Measurements from ENCODE around the gene SYNGR1.

The SYNGR1 gene, protein sequence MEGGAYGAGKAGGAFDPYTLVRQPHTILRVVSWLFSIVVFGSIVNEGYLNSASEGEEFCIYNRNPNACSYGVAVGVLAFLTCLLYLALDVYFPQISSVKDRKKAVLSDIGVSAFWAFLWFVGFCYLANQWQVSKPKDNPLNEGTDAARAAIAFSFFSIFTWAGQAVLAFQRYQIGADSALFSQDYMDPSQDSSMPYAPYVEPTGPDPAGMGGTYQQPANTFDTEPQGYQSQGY

DNA sequence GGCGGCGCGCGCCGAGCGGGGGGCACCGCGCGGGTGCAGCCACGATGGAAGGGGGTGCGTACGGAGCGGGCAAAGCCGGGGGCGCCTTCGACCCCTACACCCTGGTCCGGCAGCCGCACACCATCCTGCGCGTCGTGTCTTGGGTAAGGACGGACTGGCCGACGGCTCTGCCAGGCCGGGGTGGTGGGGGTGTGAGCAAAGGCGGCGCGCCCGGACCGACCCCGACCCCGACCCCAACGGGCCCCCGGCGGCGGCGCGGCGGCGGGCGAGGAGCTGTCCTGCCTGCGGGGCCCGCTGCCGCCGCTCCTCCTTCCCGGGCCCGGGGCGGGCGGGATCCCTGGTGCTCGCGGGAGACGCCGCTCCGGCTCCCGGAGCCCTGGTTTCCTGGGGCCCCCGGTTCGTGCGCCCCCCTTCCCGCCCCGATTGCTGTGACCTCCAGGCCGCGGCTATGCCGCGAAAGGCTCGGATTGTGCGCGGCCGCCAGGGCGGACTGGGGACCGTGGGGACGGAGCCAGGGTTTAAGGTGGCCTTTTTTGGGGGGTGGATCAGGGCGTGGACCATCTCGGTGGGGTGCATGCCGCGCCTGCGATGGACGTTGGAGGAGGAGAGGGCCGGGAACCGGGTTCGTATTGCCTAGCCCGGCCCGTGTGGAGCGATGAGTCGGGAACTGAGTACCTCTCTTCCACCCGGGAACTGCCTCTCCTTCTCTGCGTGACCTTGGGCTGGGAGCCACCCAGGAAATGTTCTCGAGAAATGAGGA, at the start of gene SYNGR1:
SYNGR1 (plus strand) TSS at position 25 of the 760 bp plus-strand sequence; CDS start at position 45, 20 bp downstream.
- no peak for DNase-seq

DNA sequence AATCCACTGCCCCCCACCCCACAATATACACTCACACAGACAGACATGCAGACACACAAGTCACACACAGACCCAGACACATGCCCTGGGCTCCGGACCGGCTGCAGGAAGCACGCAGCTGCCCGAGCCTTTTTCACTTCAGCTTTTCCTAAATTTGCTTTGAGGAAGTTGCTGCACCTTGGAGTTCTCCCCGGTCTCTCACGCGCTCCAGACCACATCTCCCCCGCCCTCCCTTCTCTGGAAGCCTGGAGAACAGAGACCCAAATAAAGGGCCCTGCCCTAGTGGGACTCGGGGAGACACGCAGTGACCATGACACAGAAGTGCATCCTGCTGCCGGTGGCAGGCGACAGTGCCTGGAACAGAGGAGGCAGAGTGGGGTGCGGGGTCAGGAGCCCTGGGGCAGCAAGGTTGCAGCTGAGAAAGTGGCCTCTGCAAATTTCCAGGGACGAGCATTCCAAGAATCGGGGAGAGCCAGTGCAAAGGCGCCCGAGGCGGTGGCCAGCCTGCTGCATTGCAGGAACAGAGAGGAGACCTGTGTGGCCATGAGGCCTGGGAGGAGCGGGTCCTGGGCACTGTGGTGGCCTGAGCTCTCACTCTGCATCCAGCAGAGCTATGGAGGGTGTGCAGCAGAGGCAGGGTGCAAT, 49.5 kb upstream of the SYNGR1 start:
- no peak for DNase-seq

DNA sequence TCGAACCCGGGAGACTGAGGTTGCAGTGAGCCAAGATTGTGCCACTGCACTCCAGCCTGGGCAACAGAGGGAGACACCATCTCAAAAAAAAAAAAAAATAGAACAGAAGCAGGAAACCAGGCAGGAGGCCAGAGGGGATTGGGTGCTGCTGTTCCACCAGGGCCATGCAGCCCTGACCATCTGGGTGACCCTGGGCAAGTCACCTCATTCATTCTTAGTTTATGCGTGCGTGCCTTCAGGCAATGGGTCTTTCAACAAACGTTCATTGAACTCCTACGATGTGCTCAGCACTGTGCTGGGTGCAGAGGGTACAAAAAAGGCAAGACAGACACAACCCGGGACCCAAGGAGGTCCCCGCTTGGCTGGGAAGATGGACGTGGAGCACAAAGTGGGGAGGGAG, 48.7 kb upstream of the SYNGR1 start:
- no peak for DNase-seq

DNA sequence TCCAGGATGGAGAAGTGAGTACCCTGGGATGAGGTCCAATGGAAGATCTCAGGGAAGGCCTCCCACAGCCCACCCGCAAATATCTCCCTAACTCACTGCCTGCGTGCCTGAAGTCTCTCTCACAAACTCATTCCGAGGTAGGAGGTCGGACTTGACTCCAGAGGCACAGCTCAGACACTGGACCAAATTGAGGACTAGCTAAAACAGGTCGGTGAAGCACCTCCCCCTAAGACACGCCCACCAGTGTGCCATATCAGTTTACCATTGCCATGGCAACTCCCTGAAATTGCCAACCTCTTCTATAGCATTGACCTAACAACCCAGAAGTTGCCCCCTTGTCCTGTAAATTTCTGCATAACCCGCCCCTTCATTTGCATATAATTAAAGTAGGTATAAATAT, 47.9 kb upstream of the SYNGR1 start:
- DNase-seq = no peak

DNA sequence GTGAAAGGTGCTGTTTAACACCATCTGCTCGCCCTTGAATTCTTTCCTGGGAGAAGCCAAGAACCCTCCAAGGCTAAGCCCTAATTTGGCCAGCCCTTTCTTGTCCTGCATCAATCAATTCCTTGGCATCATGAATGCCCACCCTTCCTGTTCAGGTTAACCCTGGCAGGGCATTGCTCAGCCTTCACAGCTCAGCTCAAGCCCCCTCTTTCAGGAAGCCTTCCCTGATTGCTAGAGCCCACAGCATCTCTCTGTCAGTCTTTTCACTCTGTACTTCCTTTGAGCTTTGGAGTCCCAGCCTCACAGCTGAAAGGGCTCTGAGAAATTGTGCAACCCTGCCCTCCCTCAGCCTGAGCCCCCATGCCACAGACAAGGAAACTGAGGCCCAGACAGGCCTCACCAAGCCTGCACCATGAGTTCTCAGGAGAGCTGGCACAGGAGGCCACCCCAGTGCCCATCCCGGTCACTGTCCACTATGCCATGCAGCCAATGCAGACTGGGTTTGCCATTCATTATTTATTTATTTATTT, 47.3 kb upstream of the SYNGR1 start:
- DNase-seq = no peak

DNA sequence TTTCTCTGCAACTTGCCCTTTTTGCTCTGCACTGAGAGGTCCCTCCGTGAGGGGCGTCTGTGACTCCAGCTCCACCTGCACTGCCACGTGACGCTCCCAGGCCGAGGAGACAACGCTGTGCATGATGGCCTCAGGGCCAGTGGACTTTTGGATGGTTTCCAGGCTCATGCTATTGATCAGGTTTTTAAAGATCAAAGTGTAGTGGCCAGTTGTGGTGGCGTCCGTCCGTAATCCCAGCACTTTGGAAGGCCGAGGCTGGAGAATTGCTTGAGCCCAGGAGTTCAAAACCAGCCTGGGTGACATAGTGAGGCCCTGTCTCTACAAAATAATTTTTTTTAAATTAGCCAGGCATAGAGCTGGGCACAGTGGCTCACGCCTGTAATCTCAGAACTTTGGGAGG, 46.4 kb upstream of the SYNGR1 start:
- DNase-seq = no peak

DNA sequence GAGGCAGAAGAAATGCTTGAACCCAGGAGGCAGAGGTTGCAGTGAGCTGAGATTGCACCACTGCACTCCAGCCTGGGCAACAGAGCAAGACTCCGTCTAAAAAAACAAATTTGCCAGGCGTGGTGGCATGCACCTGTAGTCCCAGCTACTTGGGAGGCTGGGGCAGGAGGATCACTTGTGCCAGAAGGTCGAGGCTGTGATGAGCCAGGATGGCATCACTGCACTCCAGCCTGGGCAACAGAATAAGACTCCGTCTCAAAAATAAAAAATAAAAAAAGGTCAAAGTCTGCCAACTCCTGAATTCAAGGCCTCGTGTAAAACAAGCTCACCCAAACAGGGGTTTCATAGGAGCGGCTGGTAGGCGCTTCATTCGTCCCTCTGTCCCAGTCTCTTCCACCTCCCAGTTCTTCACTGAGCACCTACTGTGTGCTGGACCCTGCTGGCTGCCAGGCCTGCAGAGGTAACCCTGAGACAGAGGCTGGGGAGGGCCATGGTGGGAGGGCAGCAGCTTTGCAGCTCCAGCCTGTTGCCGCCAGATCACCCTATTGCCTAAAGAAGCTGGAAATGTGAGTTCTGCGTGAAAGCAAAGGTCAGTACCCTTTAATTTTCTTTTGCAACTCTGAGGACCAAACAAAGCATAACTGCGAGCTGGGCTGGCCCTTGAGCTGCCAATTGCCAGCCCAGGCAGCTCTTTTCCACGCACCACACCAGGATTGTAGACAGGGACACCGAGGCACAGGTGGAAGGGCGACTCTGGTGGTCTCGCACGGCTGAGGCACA, 45.7 kb upstream of the SYNGR1 start:
- DNase-seq = no peak

DNA sequence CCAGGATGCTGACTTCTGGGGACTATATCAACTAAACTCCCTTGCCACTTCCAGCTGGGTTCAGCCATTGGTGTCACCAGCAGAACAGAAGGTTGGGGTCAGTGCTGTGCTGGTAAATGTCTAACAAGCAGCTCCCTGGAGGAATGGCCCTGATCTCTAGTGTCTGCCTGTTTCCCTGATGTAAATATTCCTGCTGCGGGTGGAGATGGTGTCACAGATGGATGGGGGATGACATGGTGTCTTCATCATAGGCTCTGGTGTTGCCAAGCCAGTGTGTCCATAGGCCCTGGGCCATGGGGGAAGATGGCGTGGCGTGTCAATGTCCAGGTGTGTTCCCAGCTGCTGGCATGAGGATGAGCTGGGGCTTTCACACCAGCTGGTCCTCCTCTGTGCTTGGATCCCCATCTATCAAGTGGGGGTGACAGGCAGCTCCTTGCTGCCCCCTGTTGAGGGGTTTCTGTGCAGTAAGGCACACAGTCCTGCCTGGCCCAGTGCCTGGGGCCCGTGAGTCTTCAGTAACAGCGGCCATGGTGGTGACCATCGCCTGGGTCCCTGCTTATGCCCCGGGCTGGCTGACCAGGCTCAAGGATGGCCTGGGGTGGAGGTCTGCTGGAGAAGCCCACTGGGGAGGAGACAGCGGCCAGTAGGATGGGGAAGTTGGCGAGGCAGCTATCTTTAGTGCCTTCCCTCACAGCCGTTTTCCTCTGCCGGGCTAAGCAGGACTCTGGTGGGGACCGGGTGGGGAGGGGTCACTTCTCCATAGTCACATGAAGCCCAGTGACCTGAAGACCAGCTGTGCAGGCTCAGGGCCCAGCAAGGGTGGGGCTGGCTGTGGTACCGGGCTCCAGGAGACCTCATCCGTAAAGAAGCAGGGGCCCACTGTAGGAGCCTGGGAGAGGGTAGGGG, 43.1 kb upstream of the SYNGR1 start:
- DNase-seq = peak; percentile 36

DNA sequence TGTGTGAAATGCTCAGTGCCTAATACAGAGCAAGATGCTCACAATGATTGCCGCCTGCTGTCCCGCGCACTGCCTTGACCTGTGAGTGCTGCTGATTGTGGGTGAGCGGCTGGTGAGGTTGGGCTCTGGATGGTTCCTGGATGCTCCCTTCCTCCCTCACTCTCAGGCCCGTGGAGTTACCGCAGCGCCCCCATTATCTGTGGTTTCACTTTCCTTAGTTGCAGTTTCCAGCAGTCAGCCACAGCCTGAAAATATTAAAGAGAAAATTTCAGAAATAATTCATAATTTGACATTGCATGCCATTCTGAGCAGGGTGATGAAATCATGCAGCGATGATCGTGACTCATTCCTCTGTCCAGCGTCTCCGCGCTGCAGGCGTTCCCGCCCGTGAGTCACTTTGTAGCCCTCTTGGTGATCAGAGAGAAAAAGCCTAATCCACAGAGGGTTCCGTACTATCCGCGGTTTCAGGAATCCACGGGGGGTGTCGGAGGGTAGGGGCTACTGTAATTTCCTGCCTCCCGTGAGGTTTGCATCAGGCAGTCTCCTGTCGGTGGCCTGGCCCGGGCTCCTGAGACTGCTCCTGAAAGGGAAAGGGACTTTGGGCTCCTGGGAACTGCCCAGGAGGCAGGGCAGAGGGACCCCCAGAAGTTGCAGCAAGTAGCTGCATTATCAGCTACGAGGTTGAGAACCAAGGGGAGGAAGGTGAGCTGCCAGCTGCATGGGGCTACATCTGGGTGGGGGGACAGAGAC, 41.0 kb upstream of the SYNGR1 start:
- no peak for DNase-seq

DNA sequence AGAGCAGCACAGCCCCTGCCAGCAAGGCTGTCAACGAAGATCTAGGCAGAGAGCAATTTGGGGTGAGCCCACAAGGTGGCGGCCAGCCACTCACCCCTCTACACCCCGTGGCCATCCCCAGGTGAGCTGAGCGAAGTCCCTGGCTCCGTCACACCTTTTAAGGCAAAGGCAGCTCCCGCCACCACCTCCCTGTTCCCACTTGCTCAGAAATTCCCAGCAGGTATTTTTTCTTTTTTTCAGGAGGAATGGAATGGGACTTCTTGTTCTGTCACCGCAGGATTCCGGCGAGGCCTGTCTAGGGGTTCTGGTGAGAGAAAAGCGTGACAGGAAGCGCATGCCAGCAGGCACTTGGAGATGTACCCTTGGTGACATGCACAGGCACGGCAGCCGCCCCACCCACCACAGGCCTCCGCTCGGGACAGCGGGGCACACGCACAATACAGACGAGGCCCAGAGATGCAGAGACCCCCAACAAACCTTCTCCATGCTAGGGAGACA, 40.4 kb upstream of the SYNGR1 start:
- no peak for DNase-seq

DNA sequence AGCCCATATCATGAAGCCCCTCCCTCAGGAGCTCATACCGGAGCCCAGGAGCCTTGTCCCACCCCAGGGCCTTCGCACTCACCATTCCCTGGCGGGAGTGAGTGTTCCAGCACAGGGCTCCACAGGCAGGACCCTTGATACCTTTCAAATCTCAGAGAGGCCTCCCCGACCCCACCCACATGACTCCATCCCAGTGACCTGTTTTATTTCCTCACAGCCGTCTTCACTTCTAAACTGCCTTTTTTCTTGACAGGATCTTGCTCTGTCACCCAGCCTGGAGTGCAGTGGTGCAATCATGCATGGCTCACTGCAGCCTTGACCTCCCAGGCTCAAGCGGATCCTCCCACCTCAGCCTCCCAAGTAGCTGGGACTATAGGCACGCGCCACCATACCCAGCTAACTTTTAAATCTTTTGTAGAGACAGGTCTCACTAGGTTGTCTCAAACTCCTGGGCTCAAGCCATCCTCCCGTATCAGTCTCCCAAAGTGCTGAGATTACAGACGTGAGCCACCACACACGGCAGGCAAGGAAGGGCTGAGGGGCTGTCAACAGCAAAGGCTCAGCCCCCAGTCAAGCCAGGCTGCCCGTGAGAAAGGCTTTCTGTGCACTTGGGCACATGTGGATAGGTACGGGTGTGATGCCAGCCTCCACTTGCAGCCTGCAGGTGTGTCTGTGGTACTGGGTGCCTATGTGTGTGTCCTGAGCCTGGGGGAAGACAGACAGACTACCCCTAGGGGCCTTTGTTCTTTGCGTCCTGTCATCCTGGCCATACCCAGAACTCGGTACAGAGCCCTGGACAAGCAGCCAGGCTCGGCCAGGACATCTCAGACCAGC, 39.7 kb upstream of the SYNGR1 start:
- no peak for DNase-seq

DNA sequence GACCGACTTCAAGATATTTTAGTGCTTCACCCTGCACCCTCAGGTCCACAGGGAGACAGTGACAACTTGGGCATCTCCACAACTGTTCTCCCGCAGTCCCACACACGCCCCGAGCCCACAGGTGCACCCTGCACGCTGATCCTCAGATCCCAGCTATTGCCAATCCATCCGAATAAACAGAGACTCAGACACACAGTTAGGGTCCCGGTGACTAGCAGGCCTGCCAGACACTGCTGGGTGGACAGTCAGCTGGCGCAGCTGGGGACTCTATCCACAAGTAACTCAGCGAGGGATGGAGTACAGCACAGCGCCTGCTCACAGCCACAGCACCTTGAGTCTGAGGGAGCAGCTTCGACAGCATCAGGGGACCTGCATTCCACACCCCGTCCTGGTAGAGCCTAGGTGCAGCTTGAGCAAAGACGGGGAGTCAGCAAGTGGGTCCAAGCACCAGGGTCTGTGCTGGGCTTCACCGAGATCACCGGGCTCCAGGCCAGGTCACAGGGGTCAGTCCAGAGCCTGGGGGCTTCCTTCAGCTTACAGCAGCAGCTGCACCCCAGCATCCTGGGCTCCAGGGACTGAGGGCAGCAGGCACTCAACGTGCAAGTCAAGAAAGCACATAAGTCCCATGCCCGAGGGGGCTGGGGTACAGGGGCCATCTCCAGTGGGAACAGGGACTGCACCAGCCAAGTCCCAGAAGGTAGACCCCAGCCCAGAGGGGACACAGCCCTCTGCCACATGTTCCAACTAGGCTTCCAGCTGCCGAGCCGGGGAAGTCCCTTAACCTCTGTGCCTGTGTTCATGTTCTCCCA, 38.0 kb upstream of the SYNGR1 start:
- no peak for DNase-seq

DNA sequence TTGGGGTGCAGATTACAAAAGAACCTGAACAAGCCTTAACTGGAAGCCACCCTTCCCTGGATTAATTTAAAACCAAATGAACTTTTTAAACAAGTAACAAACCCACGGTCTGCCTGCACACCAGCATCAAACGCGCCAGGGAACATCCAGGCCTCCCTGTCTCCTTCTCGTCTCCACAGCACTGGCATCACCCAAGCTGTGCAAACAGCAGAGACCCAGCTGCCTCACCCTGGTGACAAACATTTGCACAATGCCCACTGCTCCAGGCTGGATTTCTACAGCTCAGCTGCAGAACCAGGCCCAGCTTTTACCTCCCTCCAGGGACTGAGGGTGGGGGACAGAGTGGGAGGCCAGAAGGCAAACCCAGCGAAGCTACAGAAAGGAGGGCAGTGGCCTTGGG, 37.4 kb upstream of the SYNGR1 start:
- no peak for DNase-seq

DNA sequence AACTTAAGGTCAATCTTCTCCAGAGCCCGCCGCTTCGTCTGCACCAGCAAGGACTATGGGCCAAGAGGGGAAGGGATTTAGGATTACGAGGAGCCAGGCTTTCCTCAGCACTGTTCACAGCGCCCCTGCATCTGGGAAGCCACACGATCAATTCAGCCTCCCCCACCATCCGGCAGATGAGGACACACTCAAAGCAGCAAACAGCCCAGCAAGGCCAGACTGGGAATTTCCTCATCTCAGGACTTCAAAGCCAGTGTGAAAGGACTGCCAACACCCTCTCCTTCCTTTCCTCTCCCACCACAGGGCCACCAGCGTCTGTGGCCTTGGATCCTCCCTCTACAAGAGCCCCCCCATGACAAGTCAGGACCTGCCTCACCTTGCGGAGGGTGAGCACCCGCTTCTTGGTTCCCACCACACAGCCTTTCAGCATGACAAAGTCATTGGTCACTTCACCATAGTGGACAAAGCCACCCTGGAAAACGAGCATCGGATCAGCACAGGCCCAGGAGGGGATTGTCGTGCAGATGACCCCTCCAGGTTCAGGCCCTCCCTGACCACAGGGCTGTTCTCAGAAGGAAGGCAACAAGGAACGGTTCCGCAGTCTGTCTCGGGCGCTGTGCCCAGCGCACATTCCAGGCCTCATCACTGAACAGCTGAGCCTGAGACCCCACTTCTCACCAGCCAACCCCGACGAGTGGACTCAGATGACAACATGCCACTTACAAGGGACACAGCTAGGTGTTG, 36.4 kb upstream of the SYNGR1 start:
- no peak for DNase-seq

DNA sequence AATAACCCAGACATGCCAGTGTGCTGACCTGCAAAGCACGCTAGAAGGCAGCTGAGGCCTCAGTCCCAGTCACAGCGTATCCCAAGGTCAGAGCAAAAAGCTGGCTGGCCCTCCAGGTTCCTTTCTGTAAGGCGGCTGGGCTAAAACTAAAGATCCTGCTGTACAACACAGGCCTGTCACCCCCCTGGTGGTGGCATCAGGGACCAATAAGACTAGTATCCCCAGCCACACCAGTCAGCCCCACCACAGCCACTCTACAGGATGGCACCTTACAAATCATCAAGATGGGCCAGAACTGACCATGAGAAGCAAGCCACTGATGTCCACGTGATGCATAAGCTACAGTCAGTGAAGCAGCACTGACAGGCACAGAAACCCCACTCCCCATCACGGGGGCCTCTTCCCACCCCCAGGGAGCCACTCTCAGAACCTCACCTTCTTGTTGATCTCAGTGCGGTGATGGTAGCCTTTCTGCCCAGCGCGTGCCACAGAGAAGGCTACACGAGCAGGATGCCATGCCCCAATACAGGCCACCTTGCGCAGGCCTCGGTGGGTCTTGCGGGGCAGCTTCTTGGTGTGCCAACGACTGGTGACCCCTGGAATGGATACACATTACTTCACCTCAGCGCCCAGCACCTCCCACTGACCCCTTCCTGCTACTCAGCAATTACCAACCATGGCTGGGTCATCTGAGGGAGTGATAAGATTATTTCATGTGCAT, 35.4 kb upstream of the SYNGR1 start:
- DNase-seq = no peak

DNA sequence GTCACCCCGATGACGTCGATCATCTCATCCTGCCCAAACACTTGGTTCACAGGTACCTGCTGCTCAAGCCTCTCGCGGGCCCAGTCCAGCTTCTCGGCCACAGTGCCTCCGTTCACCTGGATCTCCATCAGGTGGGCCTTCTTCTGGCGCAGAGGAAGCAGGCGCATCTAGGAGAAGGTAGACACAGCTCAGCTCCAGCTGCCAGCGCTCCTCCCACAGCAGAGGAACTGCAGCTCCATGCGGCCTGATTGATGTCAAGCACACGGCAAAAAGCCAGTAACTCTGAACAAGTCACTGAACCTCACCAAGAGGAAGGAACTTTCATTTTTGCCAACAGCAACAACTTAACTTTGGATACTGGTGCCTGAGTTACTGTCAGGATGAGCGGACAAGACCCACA, 34.4 kb upstream of the SYNGR1 start:
- DNase-seq = no peak

DNA sequence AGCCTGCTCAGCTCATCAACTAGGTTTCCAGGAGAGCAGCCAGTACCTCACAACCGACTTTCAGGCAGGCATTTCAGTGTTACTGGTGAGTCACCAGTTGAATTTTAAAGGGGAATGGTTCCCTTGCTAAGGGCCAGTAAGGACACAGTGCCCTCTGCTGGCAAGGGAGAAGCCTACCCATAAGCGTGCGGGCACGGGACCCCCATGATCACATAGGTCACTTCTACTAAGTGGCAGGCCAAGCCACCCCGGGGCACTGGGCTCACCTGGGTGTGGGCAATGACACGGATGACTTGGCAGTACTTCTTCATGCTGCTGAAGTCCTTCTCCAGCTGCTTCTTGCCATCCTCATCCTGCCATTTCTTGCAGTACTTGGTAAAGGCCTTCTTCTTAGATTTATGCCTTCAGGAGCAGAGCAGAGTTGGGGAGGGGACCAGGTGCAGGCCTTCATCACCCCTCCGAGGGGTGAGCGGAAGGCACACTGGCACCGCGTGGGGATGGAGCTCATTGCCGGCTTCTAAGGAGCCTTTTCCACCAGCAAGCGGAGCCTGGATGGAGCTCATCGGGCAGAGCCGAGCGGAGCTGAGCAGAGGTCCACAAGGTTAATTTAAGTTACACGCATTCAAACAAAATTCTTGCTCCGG, 33.2 kb upstream of the SYNGR1 start:
- peak; percentile 60 for DNase-seq
